EH (cell line): ENCODE data around the gene MERTK.
"Not testable (repeated sequence)": the region's sequence is repeated elsewhere in the genome, so short reads cannot be mapped to it uniquely, and the experiment has no call there.

Source experiments
- DNase-seq: peaks from one replicate; pipeline ENCODE4 v3.0.0-alpha.2; 2015; ENCODE audit warnings: low read depth

Gene MERTK

GRCh38 chr2:111897924-111898702 lies at the start of gene MERTK:
Gene MERTK (plus strand): TSS chr2:111898607. CDS start chr2:111898736, 129 bp downstream.
- DNase-seq: peak; percentile 39

GRCh38 chr2:111850646-111851045 lies 47.8 kb upstream of the MERTK start:
- peak; percentile 36 for DNase-seq

GRCh38 chr2:111852544-111852943 lies 45.9 kb upstream of the MERTK start:
- not testable (repeated sequence) for DNase-seq

GRCh38 chr2:111860005-111860404 lies 38.4 kb upstream of the MERTK start:
- DNase-seq: not testable (repeated sequence)

GRCh38 chr2:111865124-111865523 lies 33.3 kb upstream of the MERTK start:
- DNase-seq: not testable (repeated sequence)

- peak; percentile 78 for DNase-seq
These were observed 25.6 kb upstream of the MERTK start for GRCh38 chr2:111872806-111873205.

- peak; percentile 81 for DNase-seq
These were observed 14.5 kb upstream of the MERTK start, which contains the start of gene ANAPC1 for GRCh38 chr2:111883661-111884591. Gene ANAPC1 (minus strand): TSS chr2:111884193. CDS start chr2:111880825, 3,368 bp downstream.

GRCh38 chr2:111884592-111884964 lies 13.8 kb upstream of the MERTK start:
- DNase-seq: no peak

- no peak for DNase-seq
These were observed 2.4 kb upstream of the MERTK start for GRCh38 chr2:111896024-111896423.

- no peak for DNase-seq
These were observed 1.8 kb upstream of the MERTK start for GRCh38 chr2:111896576-111896975.

- DNase-seq: no peak
These were observed 830 bp upstream of the MERTK start for GRCh38 chr2:111897630-111897923.

GRCh38 chr2:111898703-111899514 lies 502 bp downstream of the MERTK start:
- DNase-seq: no peak

GRCh38 chr2:111900859-111901258 lies 2.5 kb downstream of the MERTK start:
- DNase-seq: no peak

GRCh38 chr2:111903516-111903915 lies 5.1 kb downstream of the MERTK start:
- no peak for DNase-seq

- DNase-seq: no peak
These were observed 5.6 kb downstream of the MERTK start for GRCh38 chr2:111903930-111904439.

GRCh38 chr2:111904726-111905474 lies 6.5 kb downstream of the MERTK start:
- no peak for DNase-seq

- not testable (repeated sequence) for DNase-seq
These were observed 7.1 kb downstream of the MERTK start for GRCh38 chr2:111905475-111905869.

- peak; percentile 40 for DNase-seq
These were observed 7.8 kb downstream of the MERTK start for GRCh38 chr2:111905990-111906735.

- DNase-seq: no peak
These were observed 10.2 kb downstream of the MERTK start for GRCh38 chr2:111908578-111908977.

GRCh38 chr2:111909079-111909478 lies 10.7 kb downstream of the MERTK start:
- no peak for DNase-seq
